Activated CD4-positive, alpha-beta T cell treated with anti-CD3 and anti-CD28 coated beads, Interleukin-2, amount 10 ng/mL, durations not matched to agents 24 days and 14 days (primary cell): ENCODE measurements around the gene IZUMO4. TPM values are rescaled to one million over a fixed set of nuclear protein-coding genes. Genes with fewer than 3 reads are reported as not detected.

Experiments used
- DNase-seq: peaks from one replicate; pipeline ENCODE4 v3.0.0; 2022
- H3K27ac Mint-ChIP-seq: one replicate; pipeline ENCODE4 v1.8.0; 2022; ENCODE audit warnings: mild to moderate bottlenecking, mixed read lengths
- H3K27me3 Mint-ChIP-seq: one replicate; pipeline ENCODE4 v1.8.0; 2022; ENCODE audit warnings: mixed read lengths
- H3K36me3 Mint-ChIP-seq: one replicate; pipeline ENCODE4 v1.8.0; 2022; ENCODE audit warnings: low read depth, mild to moderate bottlenecking, mixed read lengths
- H3K4me1 Mint-ChIP-seq: one replicate; pipeline ENCODE4 v1.8.0; 2021; ENCODE audit warnings: mixed read lengths
- H3K4me3 Mint-ChIP-seq: one replicate; pipeline ENCODE4 v1.8.0; 2022; ENCODE audit warnings: mild to moderate bottlenecking, moderate library complexity, mixed read lengths
- H3K9me3 Mint-ChIP-seq: one replicate; pipeline ENCODE4 v1.8.0; 2021; ENCODE audit warnings: mixed read lengths
- intact Hi-C: fragments of 100-400 bp; cut with micrococcal nuclease; formaldehyde crosslinking; loops from one replicate; pipeline ENCODE4 v1.15.1; 2023
- total RNA-seq: library from RNA; stranded (reverse); gene quantifications from 2 replicates; pipeline ENCODE4 v1.2.3, GENCODE V29; 2022

IZUMO4 gene
- total RNA-seq, 1 donor from 2014 or later, result 10.0 TPM

DNA sequence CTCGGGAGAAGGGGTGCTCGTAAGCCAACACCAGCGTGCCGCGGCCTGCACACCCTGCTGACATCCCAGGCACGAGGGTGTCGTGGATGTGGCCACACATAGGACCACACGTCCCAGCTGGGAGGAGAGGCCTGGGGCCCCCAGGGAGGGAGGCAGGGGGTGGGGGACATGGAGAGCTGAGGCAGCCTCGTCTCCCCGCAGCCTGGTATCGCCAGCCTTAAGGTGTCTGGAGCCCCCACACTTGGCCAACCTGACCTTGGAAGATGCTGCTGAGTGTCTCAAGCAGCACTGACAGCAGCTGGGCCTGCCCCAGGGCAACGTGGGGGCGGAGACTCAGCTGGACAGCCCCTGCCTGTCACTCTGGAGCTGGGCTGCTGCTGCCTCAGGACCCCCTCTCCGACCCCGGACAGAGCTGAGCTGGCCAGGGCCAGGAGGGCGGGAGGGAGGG lies 2.4 kb downstream of the IZUMO4 start:
- intact Hi-C loops, result loop anchor here (5.0 kb wide), 2 partner anchors 53 to 237 kb away; partner anchors contain the start of genes AP3D1 and KLF16
- peaks cover 35% of the 10 kb centered on the region for H3K36me3 Mint-ChIP-seq

GRCh38 chr19:2099937-2100718 lies 3.4 kb downstream of the IZUMO4 start:
- H3K36me3 Mint-ChIP-seq, result peaks cover 35% of the 10 kb centered on the region
- peak; percentile 58 for DNase-seq
- H3K27ac Mint-ChIP-seq, result no peak overlapping the region
- no peak overlapping the region for H3K4me3 Mint-ChIP-seq
- intact Hi-C loops, result loop anchor here (5.0 kb wide), 2 partner anchors 52 to 238 kb away; partner anchors contain the start of genes AP3D1 and KLF16
- H3K9me3 Mint-ChIP-seq, result peaks cover 8% of the 10 kb centered on the region
- peaks cover 10% of the 10 kb centered on the region for H3K4me1 Mint-ChIP-seq
- no peaks in the 10 kb centered on the region for H3K27me3 Mint-ChIP-seq

More for the DNA sequence above, 2.4 kb downstream of the IZUMO4 start:
- Mint-ChIP-seq H3K4me3 (no peak overlapping the region), H3K9me3 (peaks cover 5% of the 10 kb centered on the region), H3K4me1 (peaks cover 17% of the 10 kb centered on the region), H3K27me3 (no peaks in the 10 kb centered on the region), H3K27ac (no peak overlapping the region)
- DNase-seq, result peak; percentile 62

DNA sequence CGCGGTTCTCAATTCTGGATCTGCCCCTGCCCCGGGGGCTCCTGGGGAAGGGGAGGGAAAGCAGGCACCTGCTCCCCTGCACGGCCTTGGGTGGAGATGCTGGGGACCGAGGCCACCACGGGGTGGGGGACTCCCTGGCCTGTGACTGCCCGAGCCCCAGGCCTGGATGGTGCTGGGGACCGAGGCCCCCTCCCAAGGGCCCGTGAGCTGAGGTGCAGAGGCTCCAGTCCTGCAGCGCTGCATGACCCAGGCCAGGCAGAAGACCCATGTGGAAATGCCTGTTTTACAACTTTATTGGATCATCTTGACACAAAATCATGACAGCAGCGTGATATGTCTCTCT lies 4.0 kb downstream of the IZUMO4 start:
- H3K36me3 Mint-ChIP-seq, result peaks cover 38% of the 10 kb centered on the region
- no peak overlapping the region for H3K27ac Mint-ChIP-seq
- intact Hi-C loops, result no loop called here

GRCh38 chr19:2101417-2102335 lies 5.0 kb downstream of the IZUMO4 start:
- intact Hi-C loops, result no loop called here
- DNase-seq, result no peak
- H3K27ac Mint-ChIP-seq, result no peak overlapping the region
- H3K9me3 Mint-ChIP-seq, result peaks cover 8% of the 10 kb centered on the region
- no peaks in the 10 kb centered on the region for H3K27me3 Mint-ChIP-seq
- H3K4me3 Mint-ChIP-seq, result no peak overlapping the region
- H3K36me3 Mint-ChIP-seq, result peaks cover 43% of the 10 kb centered on the region
- H3K4me1 Mint-ChIP-seq, result peaks cover 9% of the 10 kb centered on the region

More for the DNA sequence above, 4.0 kb downstream of the IZUMO4 start:
- DNase-seq, result no peak
- H3K9me3 Mint-ChIP-seq, result peaks cover 8% of the 10 kb centered on the region
- peaks cover 9% of the 10 kb centered on the region for H3K4me1 Mint-ChIP-seq
- no peak overlapping the region for H3K4me3 Mint-ChIP-seq
- no peaks in the 10 kb centered on the region for H3K27me3 Mint-ChIP-seq

DNA sequence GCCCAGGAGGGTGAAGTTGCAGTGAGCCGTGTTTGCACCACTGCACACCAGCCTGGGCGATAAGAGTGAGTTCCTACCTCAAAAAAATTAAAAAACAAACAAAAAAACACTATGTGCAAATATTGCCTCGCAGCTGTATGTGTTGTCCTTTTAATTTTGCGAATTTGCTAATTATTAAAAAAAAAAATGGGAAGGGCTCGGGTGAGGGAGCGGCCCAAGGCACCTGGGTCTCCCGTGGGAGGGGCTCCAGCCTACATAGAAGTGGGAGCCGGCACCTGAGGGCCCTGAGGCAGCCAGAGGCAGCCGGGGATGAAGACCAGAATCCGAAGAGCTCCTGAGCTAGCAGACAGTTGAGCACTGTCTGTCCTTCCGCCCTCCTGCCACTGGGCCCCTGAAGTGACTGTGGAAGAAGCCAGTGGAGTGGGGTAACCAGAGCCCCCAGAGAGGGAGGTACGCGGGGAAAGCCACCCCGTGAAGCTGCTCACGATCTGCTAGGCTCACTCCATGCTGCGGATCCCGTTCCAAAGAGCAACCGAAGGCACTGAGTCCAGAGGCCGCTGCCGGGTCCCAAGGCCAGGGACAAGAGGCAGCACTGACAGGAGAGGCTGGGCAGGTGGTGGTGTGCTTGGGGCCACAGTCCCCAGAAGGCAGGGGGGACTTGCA lies 6.5 kb downstream of the IZUMO4 start:
- intact Hi-C loops, result no loop called here
- H3K4me3 Mint-ChIP-seq, result no peak overlapping the region
- DNase-seq, result no peak
- peaks cover 52% of the 10 kb centered on the region for H3K36me3 Mint-ChIP-seq
- H3K4me1 Mint-ChIP-seq, result peaks cover 2% of the 10 kb centered on the region
- peaks cover 8% of the 10 kb centered on the region for H3K9me3 Mint-ChIP-seq
- H3K27ac Mint-ChIP-seq, result no peak overlapping the region
- no peaks in the 10 kb centered on the region for H3K27me3 Mint-ChIP-seq

DNA sequence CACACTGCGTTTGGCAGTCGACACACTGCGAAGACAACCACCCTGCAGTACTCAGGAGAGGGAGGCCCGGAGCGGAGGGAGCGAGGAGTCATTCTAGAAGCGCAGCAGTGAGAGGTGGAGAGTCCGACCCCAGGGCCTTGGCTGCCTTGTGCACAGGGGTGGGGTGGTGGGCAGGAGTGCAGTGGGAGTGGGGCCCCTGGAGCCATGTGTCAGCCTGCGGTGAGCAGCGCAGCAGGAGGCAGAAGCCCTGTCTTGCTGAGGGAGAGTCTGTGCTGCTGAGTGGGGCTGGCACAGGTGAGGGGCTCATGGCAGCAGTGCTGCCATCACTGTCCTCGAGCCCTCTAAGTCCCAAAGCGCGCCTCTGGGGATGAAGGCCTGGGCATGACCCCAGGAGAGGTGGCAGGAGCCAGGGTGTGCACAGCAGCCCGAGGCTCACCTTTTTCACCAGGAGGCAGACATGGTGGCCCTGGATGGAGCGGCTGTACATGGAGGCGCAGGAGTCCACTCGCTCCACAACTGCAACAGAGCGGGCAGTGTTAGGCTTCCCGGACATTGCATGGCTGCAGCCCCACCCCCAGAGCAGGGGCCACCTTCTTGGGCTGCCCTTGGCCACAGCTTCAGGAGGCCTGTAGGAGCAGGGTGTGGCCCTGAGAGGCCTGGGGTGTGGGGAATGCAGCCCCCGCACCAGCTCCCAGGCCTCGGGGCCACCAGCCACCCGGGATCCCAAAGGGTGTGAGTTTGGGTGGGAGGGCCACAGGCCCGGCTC lies 11.7 kb downstream of the IZUMO4 start:
- H3K27ac Mint-ChIP-seq, result no peak overlapping the region
- H3K4me3 Mint-ChIP-seq, result no peak overlapping the region
- peaks cover 2% of the 10 kb centered on the region for H3K4me1 Mint-ChIP-seq
- H3K36me3 Mint-ChIP-seq, result peaks cover 60% of the 10 kb centered on the region
- H3K27me3 Mint-ChIP-seq, result no peaks in the 10 kb centered on the region
- intact Hi-C loops, result no loop called here
- peaks cover 8% of the 10 kb centered on the region for H3K9me3 Mint-ChIP-seq
- DNase-seq, result no peak

- H3K4me1 Mint-ChIP-seq, result no peaks in the 10 kb centered on the region
- DNase-seq, result no peak
- no peaks in the 10 kb centered on the region for H3K27me3 Mint-ChIP-seq
- no peak overlapping the region for H3K27ac Mint-ChIP-seq
- no peak overlapping the region for H3K4me3 Mint-ChIP-seq
- H3K36me3 Mint-ChIP-seq, result peaks cover 58% of the 10 kb centered on the region
- intact Hi-C loops, result no loop called here
- peaks cover 2% of the 10 kb centered on the region for H3K9me3 Mint-ChIP-seq
Observed at GRCh38 chr19:2109046-2109864, 12.5 kb downstream of the IZUMO4 start.

- intact Hi-C loops, result no loop called here
- Mint-ChIP-seq H3K27me3 (no peaks in the 10 kb centered on the region), H3K27ac (no peak overlapping the region), H3K36me3 (peaks cover 56% of the 10 kb centered on the region), H3K4me3 (no peak overlapping the region), H3K9me3 (no peaks in the 10 kb centered on the region), H3K4me1 (no peaks in the 10 kb centered on the region)
- no peak for DNase-seq
Observed at GRCh38 chr19:2110822-2111221, 14.1 kb downstream of the IZUMO4 start.

DNA sequence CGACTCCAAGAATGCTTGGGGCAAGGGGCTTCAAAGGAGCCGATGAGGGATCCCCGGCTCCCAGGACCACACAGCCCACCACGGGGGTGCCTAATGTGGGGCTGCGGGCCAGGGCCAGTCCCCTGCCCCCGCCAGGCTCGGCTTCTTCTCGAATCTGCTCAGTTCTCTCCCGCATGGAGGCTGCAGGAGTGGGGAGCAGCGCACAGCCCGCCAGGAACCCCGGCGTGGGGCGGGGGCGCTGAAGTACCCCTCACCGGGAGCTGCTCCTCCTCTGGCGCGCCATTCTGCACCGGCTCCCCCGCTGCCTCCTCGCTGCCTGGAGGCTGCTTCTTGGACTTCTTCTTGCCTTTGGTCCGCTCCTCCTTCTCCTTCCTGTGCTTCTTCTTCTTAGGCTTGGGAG lies 14.7 kb downstream of the IZUMO4 start:
- Mint-ChIP-seq H3K4me1 (no peaks in the 10 kb centered on the region), H3K27me3 (no peaks in the 10 kb centered on the region), H3K4me3 (no peak overlapping the region), H3K36me3 (peaks cover 55% of the 10 kb centered on the region), H3K9me3 (no peaks in the 10 kb centered on the region), H3K27ac (no peak overlapping the region)
- intact Hi-C loops, result no loop called here
- no peak for DNase-seq

DNA sequence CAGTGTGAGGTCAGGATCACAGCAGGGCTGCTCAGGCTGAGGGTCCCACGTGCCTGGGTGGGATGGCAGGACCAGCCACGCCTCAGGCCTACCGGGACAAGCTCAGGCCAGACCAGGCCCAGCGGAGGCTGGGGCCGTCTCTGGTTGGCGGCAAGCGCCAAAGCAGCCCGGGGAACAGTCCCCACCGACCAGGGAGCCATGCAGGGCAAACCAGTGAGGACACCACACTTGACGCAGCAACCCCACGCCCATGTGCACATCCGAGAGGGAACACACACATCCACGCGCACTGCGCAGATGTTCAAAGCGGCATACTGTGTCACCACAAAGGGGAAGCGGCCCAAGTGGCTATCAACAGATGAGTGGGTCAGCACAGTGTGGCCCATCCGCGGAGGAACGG lies 15.2 kb downstream of the IZUMO4 start:
- intact Hi-C loops, result no loop called here
- H3K4me1 Mint-ChIP-seq, result no peaks in the 10 kb centered on the region
- H3K9me3 Mint-ChIP-seq, result no peaks in the 10 kb centered on the region
- H3K27me3 Mint-ChIP-seq, result no peaks in the 10 kb centered on the region
- no peak for DNase-seq
- peaks cover 51% of the 10 kb centered on the region for H3K36me3 Mint-ChIP-seq
- H3K4me3 Mint-ChIP-seq, result no peak overlapping the region
- H3K27ac Mint-ChIP-seq, result no peak overlapping the region

- DNase-seq, result no peak
- Mint-ChIP-seq H3K4me3 (no peak overlapping the region), H3K27me3 (no peaks in the 10 kb centered on the region), H3K9me3 (no peaks in the 10 kb centered on the region), H3K4me1 (no peaks in the 10 kb centered on the region), H3K36me3 (peaks cover 49% of the 10 kb centered on the region), H3K27ac (no peak overlapping the region)
- intact Hi-C loops, result no loop called here
Observed at GRCh38 chr19:2112516-2113320, 16.0 kb downstream of the IZUMO4 start.
